GM10266 (cell line): ENCODE data around the gene OAS2.
"Not testable (repeated sequence)": the region's sequence is repeated elsewhere in the genome, so short reads cannot be mapped to it uniquely, and the experiment has no call there.

Experiments
- DNase-seq: peaks from one replicate; pipeline ENCODE4 v3.0.0; 2012; ENCODE audit errors: extremely low spot score
- TF ChIP-seq, protein P1 (sequence below): IDR thresholded peaks from 2 replicates; pipeline ENCODE4 v1.5.1; 2012; ENCODE audit warnings: mild to moderate bottlenecking, low read depth; ENCODE audit not compliant: control insufficient read depth, insufficient read depth; ENCODE audit errors: missing control alignments

Gene OAS2

DNA sequence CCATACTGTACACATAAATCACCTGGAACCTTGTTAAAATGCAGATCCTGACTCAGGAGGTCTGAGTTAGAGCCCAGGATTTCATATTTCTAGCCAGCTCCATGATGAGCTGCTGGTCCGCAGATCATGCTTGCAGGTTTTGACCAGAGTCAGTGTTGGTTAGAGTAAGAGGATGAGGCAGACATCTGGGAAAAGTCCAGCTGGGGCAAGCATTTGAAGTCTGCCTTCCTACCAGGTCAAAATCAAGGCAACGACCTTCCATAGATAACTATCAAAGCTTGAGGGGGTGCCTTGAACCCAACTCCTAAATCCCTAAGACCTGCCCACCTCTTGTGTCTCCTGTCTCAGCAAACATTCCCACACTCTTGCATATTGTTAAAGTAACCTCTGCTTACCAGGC, 9.2 kb downstream of the OAS2 start:
- TF ChIP-seq, protein P1, sequence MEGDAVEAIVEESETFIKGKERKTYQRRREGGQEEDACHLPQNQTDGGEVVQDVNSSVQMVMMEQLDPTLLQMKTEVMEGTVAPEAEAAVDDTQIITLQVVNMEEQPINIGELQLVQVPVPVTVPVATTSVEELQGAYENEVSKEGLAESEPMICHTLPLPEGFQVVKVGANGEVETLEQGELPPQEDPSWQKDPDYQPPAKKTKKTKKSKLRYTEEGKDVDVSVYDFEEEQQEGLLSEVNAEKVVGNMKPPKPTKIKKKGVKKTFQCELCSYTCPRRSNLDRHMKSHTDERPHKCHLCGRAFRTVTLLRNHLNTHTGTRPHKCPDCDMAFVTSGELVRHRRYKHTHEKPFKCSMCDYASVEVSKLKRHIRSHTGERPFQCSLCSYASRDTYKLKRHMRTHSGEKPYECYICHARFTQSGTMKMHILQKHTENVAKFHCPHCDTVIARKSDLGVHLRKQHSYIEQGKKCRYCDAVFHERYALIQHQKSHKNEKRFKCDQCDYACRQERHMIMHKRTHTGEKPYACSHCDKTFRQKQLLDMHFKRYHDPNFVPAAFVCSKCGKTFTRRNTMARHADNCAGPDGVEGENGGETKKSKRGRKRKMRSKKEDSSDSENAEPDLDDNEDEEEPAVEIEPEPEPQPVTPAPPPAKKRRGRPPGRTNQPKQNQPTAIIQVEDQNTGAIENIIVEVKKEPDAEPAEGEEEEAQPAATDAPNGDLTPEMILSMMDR = no peak
- DNase-seq = no peak

DNA sequence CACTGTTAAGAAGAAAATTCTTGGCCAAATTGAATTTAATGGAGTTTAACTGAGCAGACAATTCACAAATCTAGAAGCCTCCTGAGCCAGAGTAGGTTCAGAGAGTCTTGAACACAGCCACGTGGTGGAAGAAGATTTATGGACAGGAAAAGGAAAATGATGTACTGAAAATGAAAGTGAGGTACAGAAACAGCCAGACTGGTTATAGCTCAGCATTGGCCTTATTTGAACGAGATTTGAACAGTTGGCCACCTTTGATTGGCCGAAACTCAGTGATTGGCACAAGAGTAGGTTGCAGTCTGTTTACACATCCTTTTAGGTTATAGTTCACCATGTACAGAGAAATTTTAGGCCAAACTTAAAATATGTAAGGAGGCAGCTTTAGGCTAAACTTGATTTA, 9.9 kb downstream of the OAS2 start:
- no peak for DNase-seq
- TF ChIP-seq, protein P1 = no peak

DNA sequence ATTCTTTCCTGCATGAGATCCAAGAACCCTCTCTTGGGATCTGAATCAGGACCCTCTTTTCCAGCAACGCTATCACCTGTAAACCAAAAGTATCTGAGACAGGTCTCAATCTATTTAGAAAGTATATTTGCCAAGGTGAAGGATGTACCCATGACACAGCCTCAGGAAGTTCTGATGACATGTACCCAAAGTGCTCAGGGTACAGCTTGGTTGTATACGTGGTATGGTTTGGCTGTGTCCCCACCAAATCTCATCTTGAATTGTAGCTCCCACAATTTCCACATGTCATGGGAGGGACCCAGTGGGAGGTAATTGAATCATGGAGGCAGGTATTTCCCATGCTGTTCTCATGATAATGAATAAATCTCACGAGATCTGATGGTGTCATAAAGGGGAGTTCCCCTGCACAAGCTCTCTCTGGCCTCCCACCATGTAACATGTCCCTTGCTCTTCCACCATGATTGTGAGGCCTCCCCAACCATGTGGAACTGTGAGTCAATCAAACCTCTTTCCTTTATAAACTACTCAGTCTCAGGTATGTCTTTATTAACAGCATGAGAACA, 10.6 kb downstream of the OAS2 start:
- DNase-seq = not testable (repeated sequence)

DNA sequence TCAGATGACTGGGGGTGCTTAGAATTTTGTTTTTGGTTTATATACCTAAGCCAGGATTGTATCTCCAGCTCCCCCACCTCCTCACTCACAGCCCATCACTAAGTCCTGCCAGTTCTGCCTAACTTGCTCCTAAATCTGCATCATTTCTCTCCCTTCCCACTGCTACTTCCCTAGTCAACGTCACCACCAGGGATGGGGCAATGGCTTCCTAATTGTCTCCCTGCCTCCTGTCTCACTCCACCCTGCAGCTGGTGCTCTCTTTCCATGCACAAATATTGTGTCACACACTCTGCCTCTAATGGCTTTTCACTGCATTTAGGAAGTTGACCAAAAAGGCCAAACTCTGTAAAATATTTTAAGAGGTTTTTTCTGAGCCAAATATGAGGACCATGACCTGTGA, 11.5 kb downstream of the OAS2 start:
- TF ChIP-seq, protein P1 = no peak
- no peak for DNase-seq

DNA sequence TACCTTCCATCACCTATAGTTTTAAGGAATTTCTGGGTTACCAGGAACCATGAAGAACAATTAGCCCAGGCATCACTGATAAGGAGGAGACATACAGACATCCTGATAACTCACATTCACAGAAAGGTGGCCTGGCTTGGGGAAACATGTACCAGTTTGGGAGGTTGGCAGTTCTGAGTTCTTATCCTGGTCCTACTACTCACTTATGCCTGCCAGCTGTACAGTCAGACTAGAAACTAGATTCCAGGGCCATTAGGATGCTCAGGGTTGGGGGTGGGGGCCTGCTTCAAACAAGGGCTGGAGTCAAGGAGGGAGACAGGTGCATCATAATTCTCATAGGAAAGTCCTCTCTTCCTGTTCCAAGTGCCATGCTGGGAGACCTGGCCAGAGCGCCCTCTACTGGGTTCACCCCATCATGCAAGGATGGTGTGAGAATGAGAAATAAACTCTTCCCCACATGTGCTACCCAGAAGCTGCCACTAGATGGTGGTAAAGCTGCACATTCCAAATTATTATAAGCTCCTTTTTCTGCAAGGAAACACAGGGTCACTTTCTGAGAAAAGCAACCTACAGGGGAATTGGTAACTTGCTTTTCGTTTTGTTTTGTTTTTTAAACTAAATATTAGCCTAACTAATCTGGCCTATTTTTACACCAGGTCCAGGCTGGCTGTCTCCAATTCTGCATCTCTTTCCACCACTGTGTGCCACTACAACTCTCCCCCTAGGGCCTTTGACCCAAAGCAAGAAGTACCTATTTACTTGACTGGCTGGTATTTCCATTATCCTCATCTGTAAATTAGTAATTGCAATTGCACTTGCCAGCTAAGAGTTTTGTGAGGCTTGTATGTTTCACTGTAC, 14.5 kb downstream of the OAS2 start:
- DNase-seq = peak; percentile 59
- TF ChIP-seq, protein P1 = peak; percentile 81

DNA sequence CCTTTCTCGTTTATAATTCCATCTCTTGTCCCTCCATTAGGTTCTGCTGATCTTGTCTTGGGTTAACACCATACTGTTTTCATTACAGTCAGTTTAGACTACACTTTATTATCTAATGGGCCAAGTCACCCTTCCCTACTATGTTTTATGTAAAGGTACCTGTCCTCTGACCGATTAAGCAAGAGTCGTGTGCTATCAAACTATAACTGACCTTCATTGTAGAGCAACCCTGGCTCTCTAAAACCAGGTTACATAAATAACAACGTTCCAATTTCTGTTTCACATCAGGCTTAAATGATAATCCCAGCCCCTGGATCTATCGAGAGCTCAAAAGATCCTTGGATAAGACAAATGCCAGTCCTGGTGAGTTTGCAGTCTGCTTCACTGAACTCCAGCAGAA, 16.7 kb downstream of the OAS2 start:
- DNase-seq = no peak
- TF ChIP-seq, protein P1 = no peak

DNA sequence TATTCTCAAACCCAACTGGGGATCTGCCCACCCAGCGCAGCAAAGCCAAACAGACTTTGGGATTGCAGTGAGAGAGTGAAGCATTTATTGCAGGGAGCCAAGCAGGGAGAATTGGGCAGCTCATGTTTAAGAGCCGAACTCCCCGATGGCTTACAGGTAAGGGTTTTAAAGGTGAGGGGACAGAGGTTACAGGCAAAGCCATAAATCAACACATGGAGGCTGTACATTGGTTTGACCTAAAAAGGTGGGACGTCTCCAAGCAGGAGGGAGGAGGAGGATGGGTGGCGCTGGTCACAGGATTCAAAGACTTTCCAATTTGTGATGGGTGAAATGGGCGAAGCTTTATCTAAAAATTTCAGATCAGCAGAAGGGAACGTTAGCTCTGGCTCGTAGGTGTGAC, 18.2 kb downstream of the OAS2 start:
- TF ChIP-seq, protein P1 = no peak
- no peak for DNase-seq

DNA sequence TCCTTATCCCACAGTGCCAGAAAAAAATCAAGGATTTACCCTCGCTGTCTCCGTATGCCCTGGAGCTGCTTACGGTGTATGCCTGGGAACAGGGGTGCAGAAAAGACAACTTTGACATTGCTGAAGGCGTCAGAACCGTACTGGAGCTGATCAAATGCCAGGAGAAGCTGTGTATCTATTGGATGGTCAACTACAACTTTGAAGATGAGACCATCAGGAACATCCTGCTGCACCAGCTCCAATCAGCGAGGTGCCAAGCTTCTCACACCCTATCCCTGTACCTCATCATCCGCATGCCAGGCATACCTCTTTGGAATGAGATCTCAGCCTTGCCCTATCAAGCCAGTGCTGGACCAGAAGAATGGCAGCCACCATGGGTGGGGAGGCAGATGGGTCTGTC, 19.2 kb downstream of the OAS2 start:
- TF ChIP-seq, protein P1 = no peak
- no peak for DNase-seq
